ENCODE data around the gene IRGC.

The IRGC gene

DNA sequence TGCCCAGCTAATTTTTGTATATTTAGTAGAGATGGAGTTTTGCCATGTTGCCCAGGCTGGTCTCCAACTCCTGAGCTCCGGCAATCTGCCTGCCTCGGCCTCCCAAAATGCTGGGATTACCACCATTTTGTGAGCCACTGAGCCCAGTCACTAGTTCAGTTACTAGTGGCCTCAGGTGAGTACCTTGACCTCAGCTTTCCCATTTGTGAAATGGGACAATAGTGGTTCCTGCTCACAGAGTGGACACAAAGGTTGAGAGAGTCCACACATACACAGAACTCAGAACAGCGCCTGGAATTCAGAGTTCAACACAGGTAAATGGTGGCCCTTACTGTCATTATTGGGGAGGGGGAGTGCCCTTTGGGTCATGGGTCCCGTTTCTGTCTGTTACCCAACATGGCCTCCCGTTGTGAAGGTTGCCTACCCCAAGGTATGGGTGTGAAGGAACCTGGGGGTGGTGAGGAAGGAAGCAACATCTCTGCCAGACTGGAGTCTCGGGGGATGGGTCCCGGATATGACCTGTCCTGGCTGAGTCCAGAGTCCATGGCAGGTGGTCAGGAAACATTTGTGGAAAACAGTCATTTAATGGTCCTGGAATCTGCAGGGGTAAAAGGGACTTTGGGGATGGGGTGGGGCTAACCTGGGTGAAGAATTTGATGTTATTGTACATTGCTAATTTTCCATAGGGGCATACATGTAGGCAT lies 11.7 kb upstream of the IRGC start:
- Histone ChIP-seq H3K4me1 (peaks cover 7% of the 10 kb centered on the region), H3K27me3 (ENCODE audit: control insufficient read depth, insufficient read depth, low read length) (no peaks in the 10 kb centered on the region), H3K4me2 (ENCODE audit: low read length) (no peak overlapping the region), H3K9ac (no peak overlapping the region), H3K27ac (no peak overlapping the region), H3K79me2 (no peaks in the 10 kb centered on the region), H3K9me3 (ENCODE audit: control insufficient read depth, low read length) (no peaks in the 10 kb centered on the region), H3K36me3 (ENCODE audit: control insufficient read depth, insufficient read depth, low read length) (no peaks in the 10 kb centered on the region), H2AFZ (no peak overlapping the region), H3K4me3 (ENCODE audit: low read depth, low read length) (no peak overlapping the region)
- TF ChIP-seq, protein P1, sequence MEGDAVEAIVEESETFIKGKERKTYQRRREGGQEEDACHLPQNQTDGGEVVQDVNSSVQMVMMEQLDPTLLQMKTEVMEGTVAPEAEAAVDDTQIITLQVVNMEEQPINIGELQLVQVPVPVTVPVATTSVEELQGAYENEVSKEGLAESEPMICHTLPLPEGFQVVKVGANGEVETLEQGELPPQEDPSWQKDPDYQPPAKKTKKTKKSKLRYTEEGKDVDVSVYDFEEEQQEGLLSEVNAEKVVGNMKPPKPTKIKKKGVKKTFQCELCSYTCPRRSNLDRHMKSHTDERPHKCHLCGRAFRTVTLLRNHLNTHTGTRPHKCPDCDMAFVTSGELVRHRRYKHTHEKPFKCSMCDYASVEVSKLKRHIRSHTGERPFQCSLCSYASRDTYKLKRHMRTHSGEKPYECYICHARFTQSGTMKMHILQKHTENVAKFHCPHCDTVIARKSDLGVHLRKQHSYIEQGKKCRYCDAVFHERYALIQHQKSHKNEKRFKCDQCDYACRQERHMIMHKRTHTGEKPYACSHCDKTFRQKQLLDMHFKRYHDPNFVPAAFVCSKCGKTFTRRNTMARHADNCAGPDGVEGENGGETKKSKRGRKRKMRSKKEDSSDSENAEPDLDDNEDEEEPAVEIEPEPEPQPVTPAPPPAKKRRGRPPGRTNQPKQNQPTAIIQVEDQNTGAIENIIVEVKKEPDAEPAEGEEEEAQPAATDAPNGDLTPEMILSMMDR (IDR thresholded peaks at IDR 0.05), result no peak

DNA sequence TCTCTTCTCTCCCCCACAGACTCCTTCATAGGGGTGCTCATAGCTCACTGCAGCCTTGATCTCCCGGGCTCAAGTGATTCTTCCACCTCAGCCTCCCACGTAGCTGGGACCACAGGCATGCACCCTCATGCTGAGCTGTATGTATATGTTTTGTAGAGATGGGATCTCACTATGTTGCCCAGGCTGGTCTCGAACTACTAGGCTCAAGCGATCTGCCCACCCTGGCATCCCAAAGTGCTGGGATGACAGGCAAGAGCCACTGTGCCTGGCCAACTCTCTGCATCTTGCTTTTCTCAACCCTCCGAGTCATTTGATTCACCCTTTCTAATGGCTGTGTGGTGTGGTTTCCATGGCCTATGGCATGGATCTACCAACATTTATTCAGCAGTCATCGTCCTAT lies 10.1 kb upstream of the IRGC start:
- Histone ChIP-seq H3K9ac (no peak overlapping the region), H3K27me3 (ENCODE audit: control insufficient read depth, insufficient read depth, low read length) (no peaks in the 10 kb centered on the region), H3K79me2 (no peaks in the 10 kb centered on the region), H3K4me3 (ENCODE audit: low read depth, low read length) (no peak overlapping the region), H3K4me1 (peaks cover 7% of the 10 kb centered on the region), H3K4me2 (ENCODE audit: low read length) (no peak overlapping the region), H3K27ac (no peak overlapping the region), H3K9me3 (ENCODE audit: control insufficient read depth, low read length) (no peaks in the 10 kb centered on the region), H3K36me3 (ENCODE audit: control insufficient read depth, insufficient read depth, low read length) (no peaks in the 10 kb centered on the region), H2AFZ (no peak overlapping the region)
- TF ChIP-seq, protein P1 (IDR thresholded peaks at IDR 0.05), result no peak

DNA sequence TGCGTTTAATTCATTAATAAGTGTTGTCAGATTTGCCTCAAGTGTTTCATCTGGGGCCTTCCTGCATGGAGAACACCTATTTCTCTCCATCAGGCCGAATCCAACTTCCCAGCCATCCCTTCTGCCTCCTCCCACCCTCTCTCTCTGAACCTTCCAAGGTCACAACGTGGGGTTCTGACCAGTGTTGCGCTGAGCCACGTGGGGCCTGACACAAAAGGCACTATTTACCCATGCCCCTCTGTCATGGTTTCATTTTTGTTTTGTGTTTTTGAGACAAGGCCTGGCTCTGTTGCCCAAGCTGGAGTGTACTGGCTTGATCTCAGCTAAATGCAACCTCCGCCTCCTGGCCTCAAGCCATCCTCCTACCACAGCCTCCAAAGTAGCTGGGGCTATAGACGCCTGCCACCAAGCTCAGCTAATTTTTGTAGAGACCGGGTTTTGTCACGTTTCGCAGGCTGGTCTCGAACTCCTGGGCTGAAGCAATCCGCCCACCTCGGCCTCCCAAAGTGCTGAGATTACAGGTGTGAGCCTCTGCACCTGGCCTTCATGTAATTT lies 8.6 kb upstream of the IRGC start:
- H3K4me2 ChIP-seq (ENCODE audit: low read length), result no peak overlapping the region
- H3K27ac ChIP-seq, result no peak overlapping the region
- H3K4me1 ChIP-seq, result peaks cover 2% of the 10 kb centered on the region
- no peak overlapping the region for H3K9ac ChIP-seq
- no peaks in the 10 kb centered on the region for H3K27me3 ChIP-seq (ENCODE audit: control insufficient read depth, insufficient read depth, low read length)
- no peaks in the 10 kb centered on the region for H3K36me3 ChIP-seq (ENCODE audit: control insufficient read depth, insufficient read depth, low read length)
- no peaks in the 10 kb centered on the region for H3K9me3 ChIP-seq (ENCODE audit: control insufficient read depth, low read length)
- no peak overlapping the region for H3K4me3 ChIP-seq (ENCODE audit: low read depth, low read length)
- TF ChIP-seq, protein P1 (IDR thresholded peaks at IDR 0.05), result no peak
- no peak overlapping the region for H2AFZ ChIP-seq
- H3K79me2 ChIP-seq, result no peaks in the 10 kb centered on the region

DNA sequence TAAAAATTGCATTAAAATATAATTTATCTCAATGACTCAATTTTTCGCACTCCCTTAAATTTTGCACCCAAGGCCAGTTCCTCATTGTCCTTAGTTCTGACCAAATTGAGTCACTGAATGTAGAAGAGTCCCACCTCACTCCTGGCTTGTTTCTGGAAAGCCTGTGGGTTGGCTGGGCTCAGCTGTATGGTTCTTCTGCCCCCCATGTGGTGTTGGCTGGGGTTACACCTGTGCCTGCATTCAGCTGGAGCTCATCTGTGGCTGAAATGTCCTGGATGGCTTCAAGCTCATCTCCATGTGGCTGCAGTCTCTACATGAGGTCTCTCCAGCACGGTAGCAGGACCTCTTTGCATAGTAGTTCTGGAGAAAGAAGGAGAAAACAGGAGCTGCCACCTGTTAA lies 7.2 kb upstream of the IRGC start:
- Histone ChIP-seq H3K4me1 (no peaks in the 10 kb centered on the region), H3K4me3 (ENCODE audit: low read depth, low read length) (no peak overlapping the region), H3K79me2 (no peaks in the 10 kb centered on the region), H3K9me3 (ENCODE audit: control insufficient read depth, low read length) (no peaks in the 10 kb centered on the region), H3K9ac (no peak overlapping the region), H3K27me3 (ENCODE audit: control insufficient read depth, insufficient read depth, low read length) (no peaks in the 10 kb centered on the region), H3K27ac (no peak overlapping the region), H2AFZ (no peak overlapping the region), H3K36me3 (ENCODE audit: control insufficient read depth, insufficient read depth, low read length) (no peaks in the 10 kb centered on the region), H3K4me2 (ENCODE audit: low read length) (no peak overlapping the region)
- TF ChIP-seq, protein P1 (IDR thresholded peaks at IDR 0.05), result no peak
